HG02885 (cell line): Measurements from ENCODE around the gene GP9.
"Not testable (repeated sequence)": the region's sequence is repeated elsewhere in the genome, so short reads cannot be mapped to it uniquely, and the experiment has no call there.

Source experiments
- ATAC-seq: cut with Tn5 transposase; IDR thresholded peaks from one replicate; pipeline ENCODE4 v1.9.1; 2021; ENCODE audit warnings: mild to moderate bottlenecking; ENCODE audit not compliant: unreplicated experiment, poor library complexity

Gene GP9

DNA sequence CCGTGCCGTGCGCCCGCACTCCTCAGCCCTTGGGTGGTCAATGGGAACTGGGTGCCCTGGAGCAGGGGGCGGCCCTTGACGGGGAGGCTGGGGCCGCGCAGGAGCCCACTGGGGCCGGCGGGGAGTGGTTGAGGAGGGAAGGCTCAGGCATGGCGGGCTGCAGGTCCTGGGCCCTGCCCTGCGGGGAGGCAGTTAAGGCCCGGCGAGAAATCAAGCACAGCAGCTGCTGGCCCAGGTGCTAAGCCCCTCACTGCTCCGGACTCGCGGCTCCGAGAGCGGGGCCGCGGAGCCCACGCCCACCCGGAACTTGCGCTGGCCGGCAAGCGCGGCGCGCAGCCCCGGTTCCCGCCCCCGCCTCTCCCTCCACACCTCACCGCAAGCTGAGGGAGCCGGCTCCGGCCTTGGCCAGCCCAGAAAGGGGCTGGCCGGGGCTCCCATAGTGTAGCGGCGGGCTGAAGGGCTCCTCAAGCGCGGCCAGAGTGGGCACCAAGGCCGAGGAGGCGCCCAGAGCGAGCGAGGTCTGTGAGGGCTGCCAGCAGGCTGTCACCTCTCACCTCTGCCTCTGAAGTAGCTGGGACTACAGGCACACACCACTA is 7.8 kb downstream of the GP9 start:
- ATAC-seq, result no peak

GRCh38 chr3:129069313-129070085 is 8.9 kb downstream of the GP9 start:
- ATAC-seq, result not testable (repeated sequence)

DNA sequence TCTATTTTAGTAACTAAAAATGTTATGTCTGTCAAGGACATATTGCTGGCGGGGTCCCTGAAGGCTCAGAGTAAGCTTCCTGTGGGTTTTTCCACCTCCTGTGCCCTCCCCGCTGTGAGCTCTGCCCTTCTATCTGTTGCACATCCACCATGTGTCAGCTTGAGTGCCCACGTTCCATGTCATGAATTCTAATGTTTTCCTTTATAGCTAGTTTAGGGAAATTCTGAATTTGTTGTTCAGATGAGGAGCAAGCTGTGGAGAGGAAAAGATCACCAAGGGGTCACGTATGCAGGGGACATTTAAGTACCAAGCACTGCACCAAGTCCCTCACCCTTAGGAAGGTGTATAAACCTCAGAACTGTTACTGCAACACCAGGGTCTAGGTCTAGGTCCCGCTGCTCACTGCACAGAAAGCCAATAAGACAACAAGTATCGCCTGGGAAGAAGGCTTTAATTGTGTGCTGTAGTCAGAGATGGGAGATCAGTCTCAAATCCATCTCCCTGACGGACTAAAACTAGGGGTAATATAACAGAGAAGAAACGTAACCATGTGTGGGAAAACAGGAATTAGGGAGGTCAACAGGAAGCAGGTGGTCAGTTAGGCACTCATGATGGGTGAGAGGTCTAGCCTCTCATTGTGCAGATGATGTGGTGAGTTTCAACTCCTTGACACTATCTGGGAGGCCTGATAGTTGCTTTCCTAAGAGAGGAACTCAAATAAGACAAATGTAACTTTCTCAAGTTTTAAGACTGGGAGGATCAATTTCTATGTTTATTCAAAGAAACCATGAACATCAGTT is 9.7 kb downstream of the GP9 start:
- ATAC-seq, result no peak

DNA sequence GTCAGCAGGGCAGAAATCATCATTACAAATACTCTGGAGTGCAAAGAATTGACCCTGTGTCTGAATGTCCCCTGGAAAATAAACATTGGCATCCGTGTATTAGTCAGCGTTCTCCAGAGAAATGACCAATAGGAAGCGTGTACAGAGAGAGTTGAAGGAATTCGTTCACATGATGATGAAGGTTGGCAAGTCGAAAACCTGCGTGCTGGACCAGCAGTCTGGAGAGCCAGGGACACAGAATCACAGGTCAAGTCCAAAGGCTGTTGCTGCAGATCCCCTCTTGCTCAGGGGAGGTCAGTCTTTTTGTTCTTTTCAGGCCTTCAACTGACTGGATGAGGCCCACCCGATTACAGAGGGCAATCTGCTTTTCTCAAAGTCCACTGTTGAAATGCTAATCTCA is 16.6 kb downstream of the GP9 start:
- no peak for ATAC-seq

DNA sequence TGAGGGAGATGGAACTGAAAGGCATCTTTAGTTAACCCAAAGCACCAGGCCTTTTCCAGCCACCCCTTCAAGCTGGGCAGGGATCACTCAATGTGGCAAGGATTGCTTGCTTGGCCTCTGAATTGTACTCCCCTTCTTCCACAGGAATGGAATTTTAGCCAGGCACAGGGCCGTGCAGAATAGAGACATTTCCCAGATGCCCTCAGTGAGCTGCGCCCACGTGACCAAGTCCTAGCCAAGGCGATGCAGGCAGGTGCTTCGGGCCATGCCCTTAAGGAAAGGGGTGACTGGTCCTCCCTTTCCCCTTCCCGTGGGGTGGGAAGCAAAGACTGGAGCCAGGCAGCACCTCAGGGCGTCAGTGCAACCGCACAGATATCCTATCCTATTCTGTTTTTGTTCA is 17.9 kb downstream of the GP9 start:
- ATAC-seq, result no peak

GRCh38 chr3:129081503-129081902 is 20.9 kb downstream of the GP9 start:
- ATAC-seq, result no peak

GRCh38 chr3:129082026-129082425 is 21.4 kb downstream of the GP9 start:
- no peak for ATAC-seq

DNA sequence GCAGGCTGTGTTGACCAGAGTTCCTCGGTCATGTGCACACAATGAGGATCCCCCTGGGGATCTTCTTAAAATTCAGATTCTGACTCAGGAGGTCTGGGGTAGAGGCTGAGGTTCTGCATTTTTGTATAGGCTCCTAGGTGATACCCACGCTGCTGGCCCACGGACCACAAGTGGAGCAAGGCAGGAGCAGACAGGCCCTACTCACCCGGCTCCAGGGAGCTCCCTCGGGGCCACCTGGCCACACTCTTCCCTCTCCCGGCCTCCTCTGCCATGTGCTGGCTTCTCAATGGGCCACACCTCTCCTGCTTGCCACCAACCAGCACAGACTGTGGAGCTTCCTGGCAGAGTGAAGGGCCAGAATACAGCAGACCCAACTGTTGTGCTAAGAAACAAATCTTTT is 23.9 kb downstream of the GP9 start:
- ATAC-seq, result no peak

GRCh38 chr3:129085165-129085715 is 24.7 kb downstream of the GP9 start:
- ATAC-seq, result no peak

DNA sequence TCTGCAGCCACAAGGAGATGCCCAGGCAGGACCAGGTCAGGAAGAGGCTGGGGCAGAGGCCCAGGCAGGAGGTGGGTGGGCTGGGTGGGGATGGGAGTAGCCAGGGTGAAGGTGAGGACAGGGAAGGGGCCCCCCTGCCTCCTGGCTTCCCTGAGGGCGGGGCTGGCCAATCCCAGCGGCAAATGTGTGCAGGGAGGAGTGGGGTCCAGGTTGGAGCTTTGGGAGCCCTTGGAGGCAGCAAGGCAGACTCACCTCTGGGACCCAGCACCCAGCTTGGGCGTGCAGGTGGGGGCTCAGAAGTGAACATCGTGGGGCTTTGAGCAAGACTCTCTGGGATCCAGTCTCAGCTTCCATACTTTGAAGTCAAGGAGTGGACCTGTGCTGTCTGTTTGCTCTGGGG is 25.2 kb downstream of the GP9 start:
- no peak for ATAC-seq

DNA sequence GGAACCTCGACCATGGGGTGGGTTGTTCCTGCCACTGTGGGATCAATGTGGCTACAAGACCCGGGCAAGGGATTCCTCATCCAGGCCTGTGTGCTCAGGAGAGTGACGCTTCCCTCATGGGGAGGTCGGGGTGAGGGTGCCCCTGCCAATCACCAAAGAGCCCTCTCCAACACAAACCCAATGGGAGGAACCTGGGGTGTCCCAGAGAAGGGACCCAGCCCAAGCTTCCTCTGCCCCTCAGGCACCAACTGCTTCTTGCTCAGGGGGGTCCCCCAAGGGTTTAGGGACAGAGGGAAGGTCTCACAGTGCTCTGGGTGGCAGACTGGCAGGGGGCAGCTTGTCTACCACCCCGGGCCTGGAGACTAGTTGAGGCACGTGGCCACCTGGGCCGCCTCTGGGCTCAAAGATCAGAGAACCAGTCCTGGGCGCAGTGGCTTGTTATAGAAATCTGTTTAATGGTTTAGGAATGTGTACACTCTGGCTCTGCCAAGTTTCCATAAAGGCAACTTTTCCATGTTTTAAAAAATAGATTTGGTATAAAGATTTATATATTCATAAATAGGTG is 26.6 kb downstream of the GP9 start:
- no peak for ATAC-seq

GRCh38 chr3:129087904-129088303 is 27.3 kb downstream of the GP9 start:
- ATAC-seq, result not testable (repeated sequence)

DNA sequence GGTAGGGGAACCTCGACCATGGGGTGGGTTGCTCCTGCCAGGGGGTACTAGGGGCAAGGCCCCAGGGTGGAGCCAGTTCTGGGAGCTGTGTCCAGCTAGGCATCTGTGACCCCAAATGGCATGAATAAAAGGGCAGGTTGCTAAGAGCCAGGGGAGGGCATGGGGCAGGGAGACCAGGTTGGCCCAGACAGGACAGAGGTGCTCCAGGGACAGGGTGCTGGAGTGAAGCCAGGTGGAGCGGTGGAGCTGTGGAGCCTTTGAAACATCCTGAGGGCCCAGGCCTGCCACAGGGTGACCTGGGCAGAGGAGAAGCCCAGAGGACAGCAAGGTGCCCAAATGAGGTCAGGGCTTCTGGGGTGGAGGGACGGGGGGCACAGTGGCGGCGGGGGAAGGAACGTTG is 27.7 kb downstream of the GP9 start:
- ATAC-seq, result not testable (repeated sequence)

GRCh38 chr3:129095285-129095684 is 34.7 kb downstream of the GP9 start:
- no peak for ATAC-seq

DNA sequence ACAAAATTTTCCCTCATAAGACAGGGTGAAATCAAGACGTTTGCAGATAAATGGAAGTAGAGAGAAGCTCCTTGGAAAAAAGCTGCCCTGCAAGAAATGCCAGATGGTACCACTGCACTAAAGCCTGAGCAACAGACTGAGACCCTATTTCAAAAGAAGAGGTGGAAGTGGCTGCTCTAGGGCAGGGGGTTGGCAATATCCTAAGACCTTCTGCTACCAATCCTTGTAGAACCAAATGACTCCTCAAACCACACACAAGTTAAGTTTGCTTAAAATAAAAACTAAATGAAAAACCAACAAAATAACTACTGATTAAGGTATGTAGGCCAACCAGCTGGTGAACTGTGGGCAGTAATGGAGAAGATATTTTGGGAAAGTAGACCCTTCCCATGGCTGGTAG is 39.7 kb downstream of the GP9 start:
- ATAC-seq, result no peak

DNA sequence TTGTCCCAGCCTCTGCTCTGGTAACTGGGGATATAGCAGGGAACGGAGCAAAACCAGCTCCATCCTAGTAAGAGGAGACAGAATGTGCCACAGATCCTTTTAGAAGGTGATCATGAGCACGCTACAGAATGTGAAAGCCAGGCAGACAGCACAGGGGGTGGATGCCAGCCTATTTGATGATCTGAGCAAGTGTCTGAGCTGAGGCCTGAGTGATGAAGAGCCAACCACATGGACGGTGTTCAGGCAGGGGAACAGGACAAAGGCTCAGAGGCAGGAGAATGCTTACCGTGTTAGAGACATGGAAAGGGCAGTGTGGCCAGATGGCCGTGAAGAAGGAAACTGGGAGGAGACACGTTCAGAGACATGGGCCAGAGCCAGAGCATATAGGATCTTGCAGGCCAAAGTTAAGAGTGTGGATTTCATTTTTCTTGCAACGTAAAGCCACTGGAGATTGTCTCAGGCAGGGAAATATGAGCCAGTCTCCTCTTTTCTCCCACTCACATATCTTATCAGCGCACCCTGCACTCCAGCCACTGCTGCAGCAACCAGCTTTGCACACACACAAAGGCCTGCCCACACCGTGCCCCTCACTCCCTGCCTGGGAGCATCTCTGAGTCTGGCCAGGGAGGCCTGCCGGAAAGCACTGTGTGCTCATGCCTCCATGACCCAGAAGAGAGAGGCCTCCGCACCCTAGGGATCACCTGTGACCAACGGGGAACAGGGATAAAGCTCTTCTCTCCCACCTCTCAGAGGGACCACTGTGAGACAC is 41.0 kb downstream of the GP9 start:
- ATAC-seq, result no peak

- no peak for ATAC-seq
These were observed 42.7 kb downstream of the GP9 start for GRCh38 chr3:129103296-129103695.

DNA sequence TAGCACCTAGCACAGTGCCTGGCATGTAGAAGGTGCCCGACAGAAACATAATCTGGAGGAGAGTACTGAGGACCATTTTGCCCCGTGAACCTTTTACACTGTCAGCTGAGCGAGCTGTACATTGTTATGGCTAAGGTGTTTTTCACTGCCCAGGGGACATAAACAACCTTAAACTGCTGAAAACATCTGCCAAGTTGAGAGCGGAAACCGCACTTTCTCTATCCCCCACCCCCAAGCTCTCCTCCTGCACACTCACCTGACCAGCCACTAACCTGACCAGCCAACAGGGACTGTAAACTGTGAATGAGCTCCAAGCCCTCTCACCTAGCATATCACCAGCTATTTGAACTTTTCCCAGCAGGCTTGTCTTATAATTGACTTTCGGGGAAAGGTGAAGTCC is 43.5 kb downstream of the GP9 start:
- ATAC-seq, result no peak

DNA sequence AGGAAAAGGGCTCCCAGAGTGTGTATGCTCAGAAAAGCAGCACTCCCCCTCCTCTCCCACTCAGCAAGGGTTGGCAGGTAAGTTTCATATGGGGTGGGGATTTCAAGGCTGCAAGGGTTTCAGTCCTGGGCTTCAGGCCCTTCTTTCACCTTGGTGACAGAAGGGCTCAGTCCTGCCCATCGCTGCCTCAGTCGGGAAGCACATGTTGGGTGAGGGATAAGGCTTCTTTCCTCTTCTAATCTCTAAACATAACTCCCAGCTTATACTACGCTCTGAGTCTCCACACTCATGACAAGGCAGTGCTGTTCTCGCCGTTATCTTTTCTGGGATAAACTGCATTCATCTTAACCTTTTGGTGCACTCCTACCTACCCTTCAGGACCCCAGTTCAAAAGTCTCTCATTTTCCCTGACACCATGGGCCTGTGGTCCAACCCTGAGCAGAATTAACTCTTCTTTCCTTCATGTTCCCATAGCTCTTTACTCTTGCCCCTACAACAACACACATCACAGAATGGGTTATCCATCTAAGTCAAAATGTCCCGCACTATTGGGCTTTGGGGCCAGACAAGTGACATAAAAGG is 44.0 kb downstream of the GP9 start:
- ATAC-seq, result no peak

DNA sequence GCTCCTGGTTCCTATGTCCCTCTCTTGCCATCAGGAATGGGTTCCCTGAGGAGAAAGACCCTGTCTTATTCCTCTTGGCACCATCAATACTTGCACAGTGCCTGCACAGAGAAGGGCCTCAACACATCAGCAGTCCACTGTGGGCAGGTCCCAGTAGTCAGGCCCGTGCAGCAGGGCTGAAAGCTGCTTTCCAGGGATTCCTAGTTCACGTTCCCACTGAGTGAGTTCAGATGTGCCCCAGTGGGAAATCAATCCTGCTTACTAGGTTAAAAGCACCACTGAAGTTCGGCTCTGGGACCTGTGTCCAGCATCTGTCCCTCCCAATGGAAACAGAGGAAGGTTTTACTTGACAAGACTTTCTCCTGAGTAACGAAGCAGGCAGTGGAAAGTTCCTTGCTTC is 45.3 kb downstream of the GP9 start:
- ATAC-seq, result no peak
